ENCODE measurements around the gene TMEM266.

TMEM266 gene

DNA sequence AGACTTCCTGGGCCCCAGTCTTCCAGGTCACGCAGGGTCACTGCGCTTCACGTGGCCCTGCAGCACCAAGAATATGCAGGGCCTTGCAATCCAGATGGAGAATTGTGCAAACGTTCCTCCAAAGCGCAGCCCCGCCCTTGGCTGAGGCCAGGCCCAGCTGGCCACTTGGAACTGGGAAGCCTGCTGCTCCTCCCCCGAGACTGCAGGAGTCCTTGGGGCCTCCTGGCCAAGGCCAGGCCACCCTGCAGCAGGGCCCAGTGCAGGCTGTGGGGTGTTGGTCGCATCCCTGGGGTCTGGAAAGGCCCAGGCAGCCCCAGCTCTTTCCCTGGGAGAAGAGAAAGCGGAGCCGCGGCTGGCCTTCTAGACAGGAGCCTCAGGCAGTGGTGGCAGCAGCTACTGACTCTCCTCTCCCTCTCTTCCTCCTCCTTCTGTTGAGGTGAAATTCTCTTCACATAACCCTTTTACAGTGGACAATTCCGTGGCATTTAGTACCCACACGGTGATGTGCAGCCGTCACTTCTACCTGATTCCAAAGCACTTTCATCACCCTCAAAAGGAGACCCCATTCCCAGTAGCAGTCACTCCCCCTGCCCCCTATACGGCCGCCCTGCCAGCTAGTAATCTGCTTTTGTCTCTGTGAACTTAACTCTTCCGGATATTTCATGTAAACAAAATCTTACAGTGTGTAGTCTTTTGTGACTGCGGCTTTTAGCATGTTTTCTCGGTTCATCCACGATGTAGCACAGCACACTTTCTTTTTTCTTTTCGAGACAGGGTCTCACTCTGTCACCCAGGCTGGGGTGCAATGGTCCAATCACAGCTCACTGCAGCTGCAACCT is 103.9 kb downstream of the TMEM266 start:
- Histone ChIP-seq H2AFZ (ENCODE audit: low read depth, low read length, severe bottlenecking) (no peak overlapping the region), H3K9me2 (replicated peaks; ENCODE audit: insufficient read depth, low read length) (no peaks in the 10 kb centered on the region), H3K79me2 (ENCODE audit: insufficient read depth, low read length) (no peaks in the 10 kb centered on the region), H4K20me1 (ENCODE audit: low read depth, low read length) (no peaks in the 10 kb centered on the region), H3K9me3 (ENCODE audit: insufficient read depth, low read length) (no peaks in the 10 kb centered on the region), H3K4me2 (ENCODE audit: low read depth, low read length, poor library complexity, severe bottlenecking) (no peak overlapping the region), H3K36me3 (ENCODE audit: low read length) (no peaks in the 10 kb centered on the region), H3K27ac (ENCODE audit: low read depth, low read length) (no peak overlapping the region), H3K27me3 (ENCODE audit: low read length) (no peaks in the 10 kb centered on the region), H3F3A (ENCODE audit: insufficient read depth) (no peaks in the 10 kb centered on the region), H3K9ac (ENCODE audit: low read length) (no peak overlapping the region), H3K4me3 (ENCODE audit: insufficient read depth, low read length, poor library complexity, severe bottlenecking) (no peak overlapping the region)
- TF ChIP-seq, protein P1, sequence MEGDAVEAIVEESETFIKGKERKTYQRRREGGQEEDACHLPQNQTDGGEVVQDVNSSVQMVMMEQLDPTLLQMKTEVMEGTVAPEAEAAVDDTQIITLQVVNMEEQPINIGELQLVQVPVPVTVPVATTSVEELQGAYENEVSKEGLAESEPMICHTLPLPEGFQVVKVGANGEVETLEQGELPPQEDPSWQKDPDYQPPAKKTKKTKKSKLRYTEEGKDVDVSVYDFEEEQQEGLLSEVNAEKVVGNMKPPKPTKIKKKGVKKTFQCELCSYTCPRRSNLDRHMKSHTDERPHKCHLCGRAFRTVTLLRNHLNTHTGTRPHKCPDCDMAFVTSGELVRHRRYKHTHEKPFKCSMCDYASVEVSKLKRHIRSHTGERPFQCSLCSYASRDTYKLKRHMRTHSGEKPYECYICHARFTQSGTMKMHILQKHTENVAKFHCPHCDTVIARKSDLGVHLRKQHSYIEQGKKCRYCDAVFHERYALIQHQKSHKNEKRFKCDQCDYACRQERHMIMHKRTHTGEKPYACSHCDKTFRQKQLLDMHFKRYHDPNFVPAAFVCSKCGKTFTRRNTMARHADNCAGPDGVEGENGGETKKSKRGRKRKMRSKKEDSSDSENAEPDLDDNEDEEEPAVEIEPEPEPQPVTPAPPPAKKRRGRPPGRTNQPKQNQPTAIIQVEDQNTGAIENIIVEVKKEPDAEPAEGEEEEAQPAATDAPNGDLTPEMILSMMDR (IDR thresholded peaks at IDR 0.05; ENCODE audit: insufficient read depth, low read length, poor library complexity, severe bottlenecking) = no peak
- no peak for TF ChIP-seq EZH2phosphoT487 (conservative IDR thresholded peaks at IDR 0.05; ENCODE audit: low read length)

DNA sequence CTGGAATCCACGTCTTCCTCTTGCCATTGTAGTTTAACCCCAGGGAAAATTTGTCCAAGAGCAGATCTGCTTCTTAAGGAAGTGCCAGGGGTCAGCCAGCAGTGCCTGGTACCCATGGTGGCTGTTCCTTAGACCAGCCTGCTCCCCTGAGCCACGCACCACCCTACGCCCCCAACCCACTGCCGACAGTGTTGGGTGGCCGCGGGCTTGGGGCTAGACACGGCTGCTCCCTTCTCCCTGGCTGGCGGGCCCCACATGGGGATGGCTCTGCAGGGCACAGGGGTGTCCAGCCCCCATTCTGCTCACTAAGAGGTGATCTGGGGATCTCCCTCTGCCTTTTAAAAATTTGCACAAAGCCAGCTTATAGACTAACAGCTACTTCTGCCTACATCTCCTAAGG is 104.8 kb downstream of the TMEM266 start:
- TF ChIP-seq, protein P1 (IDR thresholded peaks at IDR 0.05; ENCODE audit: insufficient read depth, low read length, poor library complexity, severe bottlenecking) = no peak
- no peak for TF ChIP-seq EZH2phosphoT487 (conservative IDR thresholded peaks at IDR 0.05; ENCODE audit: low read length)
- no peaks in the 10 kb centered on the region for H3F3A ChIP-seq (ENCODE audit: insufficient read depth)
- no peak overlapping the region for H2AFZ ChIP-seq (ENCODE audit: low read depth, low read length, severe bottlenecking)
- H3K36me3 ChIP-seq (ENCODE audit: low read length) = no peaks in the 10 kb centered on the region
- H3K9me3 ChIP-seq (ENCODE audit: insufficient read depth, low read length) = no peaks in the 10 kb centered on the region
- no peak overlapping the region for H3K4me3 ChIP-seq (ENCODE audit: insufficient read depth, low read length, poor library complexity, severe bottlenecking)
- no peaks in the 10 kb centered on the region for H3K27me3 ChIP-seq (ENCODE audit: low read length)
- H3K27ac ChIP-seq (ENCODE audit: low read depth, low read length) = no peak overlapping the region
- H3K79me2 ChIP-seq (ENCODE audit: insufficient read depth, low read length) = no peaks in the 10 kb centered on the region
- no peaks in the 10 kb centered on the region for H4K20me1 ChIP-seq (ENCODE audit: low read depth, low read length)
- no peak overlapping the region for H3K9ac ChIP-seq (ENCODE audit: low read length)
- H3K9me2 ChIP-seq (replicated peaks; ENCODE audit: insufficient read depth, low read length) = no peaks in the 10 kb centered on the region
- no peak overlapping the region for H3K4me2 ChIP-seq (ENCODE audit: low read depth, low read length, poor library complexity, severe bottlenecking)

DNA sequence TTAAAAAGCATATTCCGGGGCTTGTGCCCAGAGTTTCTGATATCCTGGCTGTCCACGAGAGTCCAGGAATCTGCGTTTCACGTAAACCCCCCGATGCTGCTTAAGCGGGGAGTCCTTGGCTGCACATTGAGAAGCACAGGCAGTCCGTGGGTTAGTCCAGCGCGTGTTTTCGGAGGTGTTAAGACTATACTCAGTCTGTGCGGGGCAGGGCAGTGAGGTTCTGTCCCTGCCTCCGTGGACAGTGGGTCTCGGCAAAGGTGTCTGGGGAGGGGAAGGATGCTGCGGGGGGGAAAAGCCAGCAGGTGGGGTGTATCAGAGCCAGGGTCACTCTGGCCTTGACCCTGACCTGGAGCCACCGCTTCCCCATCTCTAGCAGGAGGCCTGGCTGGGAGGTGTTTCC is 106.2 kb downstream of the TMEM266 start:
- Histone ChIP-seq H3K9ac (ENCODE audit: low read length) (no peak overlapping the region), H3K27me3 (ENCODE audit: low read length) (no peaks in the 10 kb centered on the region), H3K9me3 (ENCODE audit: insufficient read depth, low read length) (no peaks in the 10 kb centered on the region), H3K9me2 (replicated peaks; ENCODE audit: insufficient read depth, low read length) (no peaks in the 10 kb centered on the region), H3K4me3 (ENCODE audit: insufficient read depth, low read length, poor library complexity, severe bottlenecking) (no peak overlapping the region), H3F3A (ENCODE audit: insufficient read depth) (no peaks in the 10 kb centered on the region), H3K79me2 (ENCODE audit: insufficient read depth, low read length) (no peaks in the 10 kb centered on the region), H3K36me3 (ENCODE audit: low read length) (no peaks in the 10 kb centered on the region), H3K4me2 (ENCODE audit: low read depth, low read length, poor library complexity, severe bottlenecking) (no peak overlapping the region), H4K20me1 (ENCODE audit: low read depth, low read length) (no peaks in the 10 kb centered on the region), H3K27ac (ENCODE audit: low read depth, low read length) (no peak overlapping the region), H2AFZ (ENCODE audit: low read depth, low read length, severe bottlenecking) (no peak overlapping the region)
- TF ChIP-seq, protein P1 (IDR thresholded peaks at IDR 0.05; ENCODE audit: insufficient read depth, low read length, poor library complexity, severe bottlenecking) = no peak
- no peak for TF ChIP-seq EZH2phosphoT487 (conservative IDR thresholded peaks at IDR 0.05; ENCODE audit: low read length)
